Activated CD4-positive, alpha-beta T cell treated with anti-CD3 and anti-CD28 coated beads, Interleukin-2, amount 10 ng/mL, durations not matched to agents 24 days and 14 days (primary cell): Measurements from ENCODE around the gene FAM117A. TPM values are rescaled to one million over a fixed set of nuclear protein-coding genes. Genes with fewer than 3 reads are reported as not detected.
"Not testable (repeated sequence)": the region's sequence is repeated elsewhere in the genome, so short reads cannot be mapped to it uniquely, and the experiment has no call there.

Experiments used
- DNase-seq: peaks from one replicate; pipeline ENCODE4 v3.0.0; 2022
- H3K27ac Mint-ChIP-seq: one replicate; pipeline ENCODE4 v1.8.0; 2022; ENCODE audit warnings: mild to moderate bottlenecking, mixed read lengths
- H3K27me3 Mint-ChIP-seq: one replicate; pipeline ENCODE4 v1.8.0; 2022; ENCODE audit warnings: mixed read lengths
- H3K36me3 Mint-ChIP-seq: one replicate; pipeline ENCODE4 v1.8.0; 2022; ENCODE audit warnings: low read depth, mild to moderate bottlenecking, mixed read lengths
- H3K4me1 Mint-ChIP-seq: one replicate; pipeline ENCODE4 v1.8.0; 2021; ENCODE audit warnings: mixed read lengths
- H3K4me3 Mint-ChIP-seq: one replicate; pipeline ENCODE4 v1.8.0; 2022; ENCODE audit warnings: mild to moderate bottlenecking, moderate library complexity, mixed read lengths
- H3K9me3 Mint-ChIP-seq: one replicate; pipeline ENCODE4 v1.8.0; 2021; ENCODE audit warnings: mixed read lengths
- intact Hi-C: fragments of 100-400 bp; cut with micrococcal nuclease; formaldehyde crosslinking; loops from one replicate; pipeline ENCODE4 v1.15.1; 2023
- total RNA-seq: library from RNA; stranded (reverse); gene quantifications from 2 replicates; pipeline ENCODE4 v1.2.3, GENCODE V29; 2022

Gene FAM117A
- total RNA-seq, 1 donor from 2014 or later: 10.9 TPM

DNA sequence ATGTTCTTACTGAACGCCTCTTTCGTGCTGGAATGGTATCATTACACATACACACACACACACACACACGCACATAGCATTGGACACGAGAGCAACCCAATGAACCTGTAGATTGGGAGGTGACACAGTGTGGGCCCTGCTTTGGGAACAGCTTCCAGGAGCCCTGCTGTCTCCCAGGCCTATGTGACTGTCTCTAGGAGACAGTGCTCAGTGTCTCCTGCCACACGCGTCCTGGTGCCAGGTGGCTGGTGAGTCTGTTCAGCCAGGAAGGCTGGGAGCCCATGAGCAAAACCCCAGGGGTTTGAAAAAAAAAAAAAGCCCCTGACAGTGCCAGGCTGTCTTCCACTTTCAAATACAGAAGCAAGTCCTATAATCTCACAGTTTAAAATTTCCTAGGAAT lies 83.6 kb downstream of the FAM117A start:
- Mint-ChIP-seq H3K36me3 (peaks cover 10% of the 10 kb centered on the region), H3K4me1 (peaks cover 29% of the 10 kb centered on the region), H3K27me3 (peaks cover 7% of the 10 kb centered on the region), H3K4me3 (no peak overlapping the region), H3K27ac (no peak overlapping the region), H3K9me3 (peaks cover 6% of the 10 kb centered on the region)
- DNase-seq: peak; percentile 56
- intact Hi-C loops: no loop called here

DNA sequence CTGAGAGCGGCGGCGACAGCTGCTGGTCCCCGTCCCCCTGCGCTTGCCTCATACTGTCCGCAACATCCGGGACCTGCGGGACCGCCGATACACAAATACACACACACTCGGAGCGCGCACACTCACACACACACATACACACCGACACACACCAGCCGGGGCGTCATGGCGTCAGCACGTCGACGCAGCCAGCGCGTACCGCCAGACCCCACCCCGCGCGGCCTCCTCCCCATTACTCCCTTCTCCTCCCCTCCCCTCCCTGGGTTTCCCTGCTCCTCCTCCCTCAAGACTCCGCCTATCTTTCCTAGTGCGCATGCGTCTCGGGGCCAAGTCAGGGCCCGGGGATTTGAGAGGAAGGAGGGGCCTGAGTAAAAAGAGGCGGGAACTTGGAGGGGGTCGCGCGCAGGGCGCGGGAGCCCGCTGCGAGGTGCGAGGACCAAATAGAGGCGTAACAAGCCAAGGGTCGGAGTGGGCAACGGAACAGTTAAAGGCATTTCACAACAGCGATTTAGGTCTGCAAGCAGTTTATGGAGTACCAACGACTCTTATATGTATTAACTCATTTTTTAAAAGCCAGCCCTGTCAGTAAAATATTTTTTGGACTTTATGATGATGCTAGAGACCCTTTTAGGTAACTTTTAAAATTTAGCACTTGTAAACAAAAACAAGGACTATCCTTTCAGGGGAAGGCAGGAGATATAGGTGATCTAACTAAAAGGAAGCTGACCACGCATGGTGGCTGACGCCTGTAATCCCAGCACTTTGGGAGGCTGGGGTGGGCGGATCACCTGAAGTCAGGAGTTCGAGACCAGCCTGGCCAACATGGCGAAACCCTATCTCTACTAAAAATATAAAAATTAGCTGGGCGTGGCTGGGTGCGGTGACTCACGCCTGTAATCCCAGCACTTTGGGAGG lies 85.7 kb downstream of the FAM117A start, which contains the start of gene SPOP:
SPOP (minus strand) TSS at position 165 of the 915 bp plus-strand sequence. CDS start 55,287 bp downstream, outside the sequence.
- DNase-seq: peak; percentile 100
- peaks cover 24% of the 10 kb centered on the region for H3K36me3 Mint-ChIP-seq
- H3K4me1 Mint-ChIP-seq: peaks cover 44% of the 10 kb centered on the region
- H3K9me3 Mint-ChIP-seq: peaks cover 6% of the 10 kb centered on the region
- H3K27me3 Mint-ChIP-seq: peaks cover 7% of the 10 kb centered on the region
- H3K4me3 Mint-ChIP-seq: peak within 1 kb of the TSS; percentile 95
- intact Hi-C loops: loop anchor here (1.0 to 5.0 kb wide), 6 partner anchors 10 to 1189 kb away; partner anchors contain the start of gene TOB1
- peak within 1 kb of the TSS; percentile 99 for H3K27ac Mint-ChIP-seq

DNA sequence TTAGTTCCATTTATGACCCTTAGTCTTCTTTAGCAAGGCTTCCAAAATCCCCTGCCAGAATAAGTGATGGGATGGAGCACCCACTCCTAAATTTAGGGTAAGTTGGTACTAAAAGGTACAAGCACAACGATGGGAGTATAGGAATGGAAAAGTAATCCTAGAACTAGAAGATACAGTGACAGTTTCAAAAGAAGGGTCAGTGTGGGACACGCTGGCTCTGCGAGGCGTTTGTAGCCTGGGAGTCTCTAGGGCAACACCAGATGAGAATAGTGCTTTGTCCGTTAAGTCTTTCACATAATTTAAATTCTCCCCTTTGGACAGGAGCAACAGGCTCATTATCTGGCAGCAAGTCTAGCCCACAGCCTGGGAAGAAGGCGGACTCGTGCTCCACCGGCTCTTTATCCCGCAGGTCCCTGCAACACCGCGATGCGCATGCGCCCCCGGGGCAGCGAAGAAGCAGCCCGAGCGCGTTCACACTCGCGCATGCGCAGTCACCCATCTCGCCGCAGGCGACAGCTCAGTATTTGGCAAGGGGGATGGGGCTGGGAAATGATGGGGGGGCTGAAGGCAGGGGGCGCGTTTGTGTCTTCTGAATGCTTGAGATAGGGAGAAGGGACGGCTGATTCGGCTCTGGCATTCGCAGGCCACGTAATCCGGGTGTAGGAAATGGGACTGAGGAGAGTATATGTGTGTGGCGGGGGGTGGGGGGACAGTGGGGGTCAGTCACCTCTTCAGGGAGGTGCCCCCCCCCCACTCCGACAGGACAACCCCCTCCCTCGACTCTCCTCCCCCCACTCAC lies 86.6 kb downstream of the FAM117A start:
- Mint-ChIP-seq H3K27me3 (peaks cover 7% of the 10 kb centered on the region), H3K36me3 (peaks cover 24% of the 10 kb centered on the region), H3K27ac (peak overlapping the region; percentile 99), H3K9me3 (peaks cover 6% of the 10 kb centered on the region), H3K4me1 (peaks cover 46% of the 10 kb centered on the region), H3K4me3 (peak overlapping the region; percentile 95)
- DNase-seq: peak; percentile 99
- intact Hi-C loops: loop anchor here (2.0 to 5.0 kb wide), 3 partner anchors 31 to 1190 kb away; partner anchors contain the start of gene TOB1

DNA sequence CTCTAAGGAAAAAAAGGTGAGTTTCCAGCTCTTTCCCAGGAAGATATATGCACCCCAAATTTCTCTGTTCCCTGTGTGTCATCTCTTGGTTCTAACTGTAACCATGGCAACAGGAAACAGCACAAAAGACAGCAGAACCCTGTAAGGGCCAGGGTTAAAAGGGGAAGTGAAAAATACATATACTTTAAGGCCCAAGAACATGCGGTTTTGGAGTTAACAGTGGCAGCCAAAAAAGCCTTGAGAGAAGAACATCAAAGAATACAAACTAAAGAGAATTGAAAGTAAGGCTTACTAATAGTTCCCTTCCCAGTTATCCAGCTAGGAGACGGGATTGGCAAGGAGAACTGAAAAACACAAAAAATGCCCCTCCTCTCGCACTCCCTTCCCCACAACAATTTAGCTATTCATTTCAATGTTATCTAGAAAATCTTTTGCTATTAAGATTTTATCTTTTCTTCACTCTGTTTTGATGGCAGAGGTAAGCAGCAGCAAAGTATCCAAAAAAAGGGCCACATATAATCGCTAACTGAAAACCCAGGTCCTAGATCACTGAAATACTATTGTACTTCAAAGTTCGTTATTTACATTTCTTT lies 87.6 kb downstream of the FAM117A start:
- Mint-ChIP-seq H3K4me1 (peaks cover 46% of the 10 kb centered on the region), H3K27ac (peak overlapping the region; percentile 99), H3K4me3 (peak overlapping the region; percentile 95), H3K9me3 (peaks cover 6% of the 10 kb centered on the region), H3K27me3 (peaks cover 4% of the 10 kb centered on the region), H3K36me3 (peaks cover 24% of the 10 kb centered on the region)
- intact Hi-C loops: loop anchor here (2.0 to 5.0 kb wide), 3 partner anchors 30 to 1191 kb away; partner anchors contain the start of gene TOB1
- DNase-seq: peak; percentile 86

DNA sequence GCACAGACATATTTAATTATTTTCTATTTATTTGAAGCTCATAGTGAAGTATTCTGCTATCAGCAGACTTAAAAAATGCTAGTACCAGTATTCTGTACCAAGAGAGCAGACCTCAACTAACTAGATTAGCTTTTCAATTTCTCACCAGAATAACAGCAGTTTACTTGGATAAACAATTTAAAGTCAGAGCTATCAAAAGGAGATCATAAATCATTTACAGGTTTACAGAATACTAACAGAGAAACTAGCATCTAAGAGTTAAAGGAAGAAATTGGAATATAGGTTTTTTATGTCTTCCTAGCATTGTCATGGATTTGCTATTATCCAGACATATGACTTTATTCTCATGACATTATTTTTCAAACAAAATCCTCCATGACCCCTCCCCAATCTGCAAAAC lies 89.4 kb downstream of the FAM117A start:
- peaks cover 4% of the 10 kb centered on the region for H3K27me3 Mint-ChIP-seq
- intact Hi-C loops: no loop called here
- H3K4me1 Mint-ChIP-seq: peaks cover 52% of the 10 kb centered on the region
- DNase-seq: no peak
- H3K4me3 Mint-ChIP-seq: no peak overlapping the region
- peaks cover 25% of the 10 kb centered on the region for H3K36me3 Mint-ChIP-seq
- H3K9me3 Mint-ChIP-seq: peaks cover 6% of the 10 kb centered on the region
- H3K27ac Mint-ChIP-seq: peak overlapping the region; percentile 99

DNA sequence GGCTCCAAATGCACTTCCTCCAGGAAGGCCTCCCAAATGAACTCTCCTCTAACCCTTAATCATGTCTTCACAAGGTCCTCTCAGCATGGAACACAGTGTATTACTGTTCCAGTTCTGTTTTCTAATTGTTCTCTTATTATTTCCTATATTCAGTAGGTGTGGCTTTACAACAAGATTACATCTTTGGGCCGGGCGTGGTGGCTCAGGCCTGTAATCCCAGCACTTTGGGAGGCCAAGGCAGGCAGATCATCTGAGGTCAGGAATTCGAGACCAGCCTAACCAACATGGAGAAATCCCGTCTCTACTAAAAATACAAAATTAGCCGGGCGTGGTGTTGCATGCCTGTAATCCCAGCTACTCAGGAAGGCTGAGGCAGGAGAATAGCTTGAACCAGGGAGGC lies 90.3 kb downstream of the FAM117A start:
- DNase-seq, H3K27me3 Mint-ChIP-seq, H3K27ac Mint-ChIP-seq, H3K9me3 Mint-ChIP-seq, intact Hi-C loops, H3K4me3 Mint-ChIP-seq: not testable (repeated sequence)
- H3K4me1 Mint-ChIP-seq: peaks cover 52% of the 10 kb centered on the region
- H3K36me3 Mint-ChIP-seq: peaks cover 25% of the 10 kb centered on the region

DNA sequence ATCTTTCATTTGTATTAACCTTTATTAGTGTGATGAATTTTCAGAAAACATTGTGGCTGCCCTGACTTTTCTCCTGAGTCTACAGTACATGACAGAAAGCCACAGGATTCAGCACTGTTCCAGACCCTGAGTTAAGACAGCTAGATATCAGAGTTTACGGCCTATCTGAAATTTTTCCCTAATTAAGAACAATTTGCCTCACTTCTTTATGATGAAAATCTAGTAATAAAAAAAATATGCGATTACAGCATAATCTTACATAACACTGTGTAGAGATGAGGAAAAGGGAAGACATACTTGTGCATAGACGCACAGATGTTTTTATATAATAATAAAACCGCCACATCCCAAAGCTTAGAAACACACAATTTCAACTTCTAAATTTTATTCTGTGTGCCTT lies 93.3 kb downstream of the FAM117A start:
- Mint-ChIP-seq H3K27me3 (no peaks in the 10 kb centered on the region), H3K4me3 (no peak overlapping the region), H3K9me3 (no peaks in the 10 kb centered on the region), H3K36me3 (peaks cover 25% of the 10 kb centered on the region), H3K27ac (no peak overlapping the region), H3K4me1 (peaks cover 37% of the 10 kb centered on the region)
- intact Hi-C loops: no loop called here
- DNase-seq: no peak

DNA sequence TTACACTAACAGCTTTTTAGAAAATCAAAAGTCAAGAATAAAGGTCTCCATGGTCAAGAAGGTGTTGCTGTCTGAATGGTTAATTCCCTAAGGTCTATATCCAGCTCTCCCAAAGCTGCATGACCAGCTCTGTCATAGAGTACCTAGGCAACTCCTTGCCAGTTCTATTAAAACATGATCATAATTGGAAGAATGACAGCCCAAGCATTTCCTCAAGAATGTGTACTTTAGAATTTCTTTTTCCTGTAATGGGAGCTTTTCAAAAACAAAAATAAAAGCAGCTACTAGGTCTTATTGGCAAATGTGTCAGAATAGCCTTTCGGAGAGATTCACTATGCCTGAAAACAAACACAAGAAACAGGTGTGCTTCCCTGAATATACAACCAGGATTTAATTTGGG lies 93.9 kb downstream of the FAM117A start:
- H3K27ac Mint-ChIP-seq: no peak overlapping the region
- H3K36me3 Mint-ChIP-seq: peaks cover 19% of the 10 kb centered on the region
- intact Hi-C loops: no loop called here
- H3K9me3 Mint-ChIP-seq: no peaks in the 10 kb centered on the region
- no peak for DNase-seq
- no peaks in the 10 kb centered on the region for H3K27me3 Mint-ChIP-seq
- no peak overlapping the region for H3K4me3 Mint-ChIP-seq
- H3K4me1 Mint-ChIP-seq: peaks cover 31% of the 10 kb centered on the region

DNA sequence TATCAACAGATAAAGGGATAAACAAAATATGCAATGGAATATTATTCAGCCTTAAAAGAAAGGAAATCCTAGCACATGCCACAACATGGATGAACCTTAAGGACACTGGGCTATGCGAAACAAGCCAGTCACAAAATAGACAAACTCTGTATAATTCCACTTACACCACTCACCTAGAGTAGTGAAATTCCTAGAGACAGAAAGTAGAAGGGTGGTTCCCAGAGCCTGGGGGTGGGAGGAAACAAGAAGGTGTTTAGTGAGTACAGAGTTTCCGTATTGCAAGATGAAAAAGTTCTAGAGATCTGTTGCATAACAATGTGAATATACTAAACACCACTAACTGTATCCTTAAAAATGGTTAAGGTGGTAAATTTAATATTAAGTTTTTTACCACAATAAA lies 96.1 kb downstream of the FAM117A start:
- peaks cover 15% of the 10 kb centered on the region for H3K36me3 Mint-ChIP-seq
- H3K27ac Mint-ChIP-seq: no peak overlapping the region
- no peaks in the 10 kb centered on the region for H3K9me3 Mint-ChIP-seq
- H3K27me3 Mint-ChIP-seq: no peaks in the 10 kb centered on the region
- H3K4me1 Mint-ChIP-seq: peaks cover 24% of the 10 kb centered on the region
- DNase-seq: no peak
- intact Hi-C loops: no loop called here
- H3K4me3 Mint-ChIP-seq: no peak overlapping the region

DNA sequence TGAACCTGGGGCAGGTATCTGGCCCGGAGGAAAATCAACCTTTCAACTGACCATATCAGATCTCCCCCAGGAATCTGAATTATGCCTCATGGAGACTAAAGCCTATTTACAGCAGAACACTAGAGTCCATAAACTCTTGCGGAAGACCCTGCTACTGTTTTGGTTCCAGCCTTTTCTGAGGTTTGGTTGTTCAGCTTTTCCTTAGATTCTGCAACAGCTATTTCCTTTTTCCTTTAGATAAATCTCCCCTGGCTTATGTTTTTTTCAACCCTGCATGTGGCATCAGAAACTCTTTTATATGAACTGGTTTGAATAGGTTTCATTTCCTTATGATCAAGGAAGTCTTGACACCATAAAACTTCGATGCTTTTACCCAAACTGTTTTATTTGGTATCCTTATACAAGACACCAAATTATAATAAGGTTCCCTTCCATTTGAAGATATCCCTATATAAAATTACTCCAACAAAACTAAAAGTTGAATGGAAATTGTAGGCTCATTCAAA lies 99.2 kb downstream of the FAM117A start:
- H3K27me3 Mint-ChIP-seq: no peaks in the 10 kb centered on the region
- H3K4me1 Mint-ChIP-seq: peaks cover 24% of the 10 kb centered on the region
- intact Hi-C loops: no loop called here
- DNase-seq: no peak
- no peak overlapping the region for H3K27ac Mint-ChIP-seq
- no peak overlapping the region for H3K4me3 Mint-ChIP-seq
- peaks cover 19% of the 10 kb centered on the region for H3K36me3 Mint-ChIP-seq
- H3K9me3 Mint-ChIP-seq: no peaks in the 10 kb centered on the region

Other genes with a start within 250 kb of the FAM117A start
- not detected in 2 replicates for gene NXPH3, start 188.3 kb downstream of the FAM117A start, total RNA-seq
- gene SPOP, start 86.0 kb downstream of the FAM117A start, total RNA-seq: 56.0 and 61.4 TPM in 2 replicates
- 78.9 and 79.5 TPM in 2 replicates for gene SLC35B1, start 56.2 kb downstream of the FAM117A start, total RNA-seq
- gene KAT7, start 24.6 kb upstream of the FAM117A start, total RNA-seq: 67.2 and 75.2 TPM in 2 replicates
- not detected in 2 replicates for gene TAC4, start 83.9 kb upstream of the FAM117A start, total RNA-seq
- 0.21 TPM in 1 of 2 replicates, not detected in the other for gene DLX4, start 205.1 kb upstream of the FAM117A start, total RNA-seq
- 0.12 TPM in 1 of 2 replicates, not detected in the other for gene DLX3, start 231.1 kb upstream of the FAM117A start, total RNA-seq